Measurements from ENCODE around the gene PLEKHA5.
"Not testable (repeated sequence)": the region's sequence is repeated elsewhere in the genome, so short reads cannot be mapped to it uniquely, and the experiment has no call there.

PLEKHA5 gene

GRCh38 chr12:19282133-19282699 is 152.7 kb downstream of the PLEKHA5 start:
- no peak for DNase-seq (ENCODE audit: low read depth in 2 of 2)

- no peak for DNase-seq (ENCODE audit: low read depth in 2 of 2)
These were observed 155.1 kb downstream of the PLEKHA5 start for GRCh38 chr12:19284658-19285057.

- no peak for DNase-seq (ENCODE audit: low read depth in 2 of 2)
These were observed 156.4 kb downstream of the PLEKHA5 start for GRCh38 chr12:19285793-19286448.

GRCh38 chr12:19287302-19287701 is 157.8 kb downstream of the PLEKHA5 start:
- DNase-seq (ENCODE audit: low read depth in 2 of 2): no peak

- DNase-seq (ENCODE audit: low read depth in 2 of 2): no peak
These were observed 158.6 kb downstream of the PLEKHA5 start for GRCh38 chr12:19288161-19288560.

GRCh38 chr12:19288603-19289244 is 159.2 kb downstream of the PLEKHA5 start:
- no peak for DNase-seq (ENCODE audit: low read depth in 2 of 2)

- no peak for DNase-seq (ENCODE audit: low read depth in 2 of 2)
These were observed 169.5 kb downstream of the PLEKHA5 start for GRCh38 chr12:19298836-19299605.

- no peak for DNase-seq (ENCODE audit: low read depth in 2 of 2)
These were observed 170.2 kb downstream of the PLEKHA5 start for GRCh38 chr12:19299765-19300164.

- no peak for DNase-seq (ENCODE audit: low read depth in 2 of 2)
These were observed 171.7 kb downstream of the PLEKHA5 start for GRCh38 chr12:19301223-19301622.

GRCh38 chr12:19301688-19302087 is 172.2 kb downstream of the PLEKHA5 start:
- no peak for DNase-seq (ENCODE audit: low read depth in 2 of 2)

- no peak for DNase-seq (ENCODE audit: low read depth in 2 of 2)
These were observed 172.6 kb downstream of the PLEKHA5 start for GRCh38 chr12:19302100-19302640.

- DNase-seq (ENCODE audit: low read depth in 2 of 2): no peak
These were observed 174.0 kb downstream of the PLEKHA5 start for GRCh38 chr12:19303496-19303895.

- DNase-seq (ENCODE audit: low read depth in 2 of 2): no peak
These were observed 174.7 kb downstream of the PLEKHA5 start for GRCh38 chr12:19304149-19304750.

GRCh38 chr12:19305621-19306020 is 176.1 kb downstream of the PLEKHA5 start:
- not testable (repeated sequence) for DNase-seq (ENCODE audit: low read depth in 2 of 2)

- DNase-seq (ENCODE audit: low read depth in 2 of 2): no peak
These were observed 176.8 kb downstream of the PLEKHA5 start for GRCh38 chr12:19306366-19306765.

GRCh38 chr12:19307451-19307850 is 177.9 kb downstream of the PLEKHA5 start:
- DNase-seq (ENCODE audit: low read depth in 2 of 2): no peak

GRCh38 chr12:19311165-19311564 is 181.6 kb downstream of the PLEKHA5 start:
- DNase-seq (ENCODE audit: low read depth in 2 of 2): no peak

- DNase-seq (ENCODE audit: low read depth in 2 of 2): no peak
These were observed 183.1 kb downstream of the PLEKHA5 start for GRCh38 chr12:19312637-19313036.

GRCh38 chr12:19316425-19316824 is 186.9 kb downstream of the PLEKHA5 start:
- no peak for DNase-seq (ENCODE audit: low read depth in 2 of 2)

GRCh38 chr12:19322376-19322775 is 192.8 kb downstream of the PLEKHA5 start:
- no peak for DNase-seq (ENCODE audit: low read depth in 2 of 2)

GRCh38 chr12:19323805-19324204 is 194.3 kb downstream of the PLEKHA5 start:
- DNase-seq (ENCODE audit: low read depth in 2 of 2): no peak

GRCh38 chr12:19326102-19326501 is 196.6 kb downstream of the PLEKHA5 start:
- DNase-seq (ENCODE audit: low read depth in 2 of 2): no peak
